ENCODE measurements around the gene TMPRSS5. TPM values are rescaled to one million over a fixed set of nuclear protein-coding genes. Genes with fewer than 3 reads are reported as not detected.

TMPRSS5 gene
- total RNA-seq, 2 donors from 2014 or later: 2.0 TPM; not detected in 1

- TF ChIP-seq CTCF (IDR thresholded peaks at IDR 0.05): no peak
- no peak for ATAC-seq (ENCODE audit: insufficient number of reproducible peaks, low FRiP score, low read depth)
Observed at GRCh38 chr11:113647856-113648255, 58.3 kb downstream of the TMPRSS5 start.

GRCh38 chr11:113647108-113647507 is 59.0 kb downstream of the TMPRSS5 start:
- no peak for TF ChIP-seq CTCF (IDR thresholded peaks at IDR 0.05)
- Histone ChIP-seq H3K27me3 (replicated peaks; ENCODE audit: insufficient read depth) (no peaks in the 10 kb centered on the region), H3K4me1 (ENCODE audit: control insufficient read depth in 1 of 2, low read depth in 2 of 2) (peaks cover 0 to 5% of the 10 kb centered on the region in 2 donors), H3K9me3 (no peaks in the 10 kb centered on the region), H3K36me3 (no peaks in the 10 kb centered on the region), H3K27ac (no peak overlapping the region), H3K4me3 (no peak overlapping the region)
- DNase-seq (ENCODE audit: low spot score) (no peak), ATAC-seq (ENCODE audit: insufficient number of reproducible peaks, low FRiP score, low read depth) (no peak)

More at GRCh38 chr11:113647856-113648255, 58.3 kb downstream of the TMPRSS5 start:
- H3K27ac ChIP-seq: no peak overlapping the region
- no peaks in the 10 kb centered on the region for H3K27me3 ChIP-seq (replicated peaks; ENCODE audit: insufficient read depth)
- peaks cover 0 to 2% of the 10 kb centered on the region in 2 donors for H3K4me1 ChIP-seq (ENCODE audit: control insufficient read depth in 1 of 2, low read depth in 2 of 2)
- H3K4me3 ChIP-seq: no peak overlapping the region
- H3K9me3 ChIP-seq: no peaks in the 10 kb centered on the region
- DNase-seq (ENCODE audit: low spot score): no peak
- H3K36me3 ChIP-seq: no peaks in the 10 kb centered on the region

GRCh38 chr11:113645593-113646349 is 60.3 kb downstream of the TMPRSS5 start:
- Histone ChIP-seq H3K9me3 (no peaks in the 10 kb centered on the region), H3K27ac (no peak overlapping the region), H3K27me3 (replicated peaks; ENCODE audit: insufficient read depth) (no peaks in the 10 kb centered on the region), H3K4me1 (ENCODE audit: control insufficient read depth in 1 of 2, low read depth in 2 of 2) (peaks cover 0 to 5% of the 10 kb centered on the region in 2 donors), H3K4me3 (no peak overlapping the region), H3K36me3 (no peaks in the 10 kb centered on the region)
- no peak for DNase-seq (ENCODE audit: low spot score)
- TF ChIP-seq CTCF (IDR thresholded peaks at IDR 0.05): no peak
- ATAC-seq (ENCODE audit: insufficient number of reproducible peaks, low FRiP score, low read depth): no peak

- no peak for DNase-seq (ENCODE audit: low spot score)
- H3K4me1 ChIP-seq (ENCODE audit: control insufficient read depth in 1 of 2, low read depth in 2 of 2): peaks cover 0 to 5% of the 10 kb centered on the region in 2 donors
- no peaks in the 10 kb centered on the region for H3K36me3 ChIP-seq
- no peaks in the 10 kb centered on the region for H3K9me3 ChIP-seq
- no peak overlapping the region for H3K4me3 ChIP-seq
- H3K27me3 ChIP-seq (replicated peaks; ENCODE audit: insufficient read depth): no peaks in the 10 kb centered on the region
- H3K27ac ChIP-seq: no peak overlapping the region
- no peak for ATAC-seq (ENCODE audit: insufficient number of reproducible peaks, low FRiP score, low read depth)
- no peak for TF ChIP-seq CTCF (IDR thresholded peaks at IDR 0.05)
Observed at GRCh38 chr11:113644605-113645004, 61.5 kb downstream of the TMPRSS5 start.

GRCh38 chr11:113643701-113644100 is 62.4 kb downstream of the TMPRSS5 start:
- H3K4me3 ChIP-seq: no peak overlapping the region
- TF ChIP-seq CTCF (IDR thresholded peaks at IDR 0.05): no peak
- DNase-seq (ENCODE audit: low spot score) (no peak), ATAC-seq (ENCODE audit: insufficient number of reproducible peaks, low FRiP score, low read depth) (no peak)
- no peaks in the 10 kb centered on the region for H3K27me3 ChIP-seq (replicated peaks; ENCODE audit: insufficient read depth)
- H3K27ac ChIP-seq: no peak overlapping the region
- peaks cover 0 to 5% of the 10 kb centered on the region in 2 donors for H3K4me1 ChIP-seq (ENCODE audit: control insufficient read depth in 1 of 2, low read depth in 2 of 2)
- no peaks in the 10 kb centered on the region for H3K36me3 ChIP-seq
- H3K9me3 ChIP-seq: no peaks in the 10 kb centered on the region

Measured in thoracic aorta (tissue), 2 donors.